ENCODE measurements around the gene TMTC3.

TMTC3 gene

GRCh38 chr12:88194868-88195267, 52.8 kb downstream of the TMTC3 start:
- Histone ChIP-seq H2AFZ (ENCODE audit: low read depth) (no peak overlapping the region), H3K27me3 (ENCODE audit: insufficient read depth, low read depth) (no peaks in the 10 kb centered on the region), H3K4me2 (no peak overlapping the region), H3K9ac (no peak overlapping the region), H3K27ac (no peak overlapping the region), H3K4me3 (IDR thresholded peaks at IDR 0.05; ENCODE audit: insufficient read depth, low read depth, low read length) (no peak overlapping the region), H3K4me1 (ENCODE audit: low read depth, poor library complexity, severe bottlenecking) (no peaks in the 10 kb centered on the region), H3K79me2 (ENCODE audit: insufficient read depth, low read depth) (no peaks in the 10 kb centered on the region), H4K20me1 (ENCODE audit: insufficient read depth) (no peaks in the 10 kb centered on the region), H3K36me3 (ENCODE audit: insufficient read depth) (no peaks in the 10 kb centered on the region)
- TF ChIP-seq CTCF (conservative IDR thresholded peaks at IDR 0.05; ENCODE audit: low read depth, low read length): no peak

- Histone ChIP-seq H2AFZ (ENCODE audit: low read depth) (no peak overlapping the region), H3K79me2 (ENCODE audit: insufficient read depth, low read depth) (no peaks in the 10 kb centered on the region), H3K4me1 (ENCODE audit: low read depth, poor library complexity, severe bottlenecking) (no peaks in the 10 kb centered on the region), H3K36me3 (ENCODE audit: insufficient read depth) (no peaks in the 10 kb centered on the region), H3K27ac (no peak overlapping the region), H3K27me3 (ENCODE audit: insufficient read depth, low read depth) (no peaks in the 10 kb centered on the region), H3K4me3 (IDR thresholded peaks at IDR 0.05; ENCODE audit: insufficient read depth, low read depth, low read length) (no peak overlapping the region), H3K9ac (no peak overlapping the region), H4K20me1 (ENCODE audit: insufficient read depth) (no peaks in the 10 kb centered on the region), H3K4me2 (no peak overlapping the region)
- TF ChIP-seq CTCF (conservative IDR thresholded peaks at IDR 0.05; ENCODE audit: low read depth, low read length): no peak
These were observed 57.9 kb downstream of the TMTC3 start for GRCh38 chr12:88200029-88200428.

- H3K27me3 ChIP-seq (ENCODE audit: insufficient read depth, low read depth): no peaks in the 10 kb centered on the region
- H3K36me3 ChIP-seq (ENCODE audit: insufficient read depth): no peaks in the 10 kb centered on the region
- H3K4me1 ChIP-seq (ENCODE audit: low read depth, poor library complexity, severe bottlenecking): no peaks in the 10 kb centered on the region
- TF ChIP-seq CTCF (conservative IDR thresholded peaks at IDR 0.05; ENCODE audit: low read depth, low read length): no peak
- no peaks in the 10 kb centered on the region for H4K20me1 ChIP-seq (ENCODE audit: insufficient read depth)
- H3K4me2 ChIP-seq: no peak overlapping the region
- no peak overlapping the region for H3K27ac ChIP-seq
- H3K9ac ChIP-seq: no peak overlapping the region
- H2AFZ ChIP-seq (ENCODE audit: low read depth): no peak overlapping the region
- H3K4me3 ChIP-seq (IDR thresholded peaks at IDR 0.05; ENCODE audit: insufficient read depth, low read depth, low read length): no peak overlapping the region
- no peaks in the 10 kb centered on the region for H3K79me2 ChIP-seq (ENCODE audit: insufficient read depth, low read depth)
These were observed 60.4 kb downstream of the TMTC3 start for GRCh38 chr12:88202500-88202899.

- Histone ChIP-seq H3K27me3 (ENCODE audit: insufficient read depth, low read depth) (no peaks in the 10 kb centered on the region), H3K4me1 (ENCODE audit: low read depth, poor library complexity, severe bottlenecking) (no peaks in the 10 kb centered on the region), H3K9ac (no peak overlapping the region), H3K79me2 (ENCODE audit: insufficient read depth, low read depth) (no peaks in the 10 kb centered on the region), H3K36me3 (ENCODE audit: insufficient read depth) (no peaks in the 10 kb centered on the region), H2AFZ (ENCODE audit: low read depth) (no peak overlapping the region), H3K4me2 (no peak overlapping the region), H3K27ac (no peak overlapping the region), H4K20me1 (ENCODE audit: insufficient read depth) (no peaks in the 10 kb centered on the region), H3K4me3 (IDR thresholded peaks at IDR 0.05; ENCODE audit: insufficient read depth, low read depth, low read length) (no peak overlapping the region)
- no peak for TF ChIP-seq CTCF (conservative IDR thresholded peaks at IDR 0.05; ENCODE audit: low read depth, low read length)
These were observed 64.5 kb downstream of the TMTC3 start for GRCh38 chr12:88206601-88207000.

Data from KMS-11 (cell line).